GM23248 (cell line): ENCODE data around the gene SMPDL3B. TPM values are rescaled to one million over a fixed set of nuclear protein-coding genes. Genes with fewer than 3 reads are reported as not detected.

ENCODE experiments used
- DNase-seq: peaks from one replicate; pipeline ENCODE4 v3.0.0-alpha.2; 2015
- H2AFZ ChIP-seq: fragments of 200-600 bp; sonication (generic); 2 replicates; pipeline ENCODE4 v1.6.1; 2016; ENCODE audit warnings: antibody characterized with exemption
- H3F3A ChIP-seq: fragments of 200-600 bp; sonication (generic); 2 replicates; pipeline ENCODE4 v1.6.1; 2016; ENCODE audit warnings: mild to moderate bottlenecking, antibody characterized with exemption, mixed run types; ENCODE audit not compliant: insufficient read depth
- H3K27ac ChIP-seq: fragments of 200-600 bp; sonication (generic); 2 replicates; pipeline ENCODE4 v1.5.1; 2016; ENCODE audit warnings: mild to moderate bottlenecking
- H3K27me3 ChIP-seq: fragments of 200-600 bp; sonication (generic); replicated peaks from 2 replicates; pipeline ENCODE4 v1.6.1; 2016; ENCODE audit warnings: mild to moderate bottlenecking; ENCODE audit not compliant: insufficient read depth
- H3K36me3 ChIP-seq: fragments of 200-600 bp; sonication (generic); 2 replicates; pipeline ENCODE4 v1.6.1; 2016; ENCODE audit warnings: low read depth, mild to moderate bottlenecking
- H3K4me1 ChIP-seq: fragments of 200-600 bp; sonication (generic); 2 replicates; pipeline ENCODE4 v1.6.1; 2016; ENCODE audit warnings: mild to moderate bottlenecking; ENCODE audit not compliant: insufficient read depth
- H3K4me2 ChIP-seq: fragments of 200-600 bp; sonication (generic); one replicate; pipeline ENCODE4 v1.6.1; 2016; ENCODE audit warnings: mild to moderate bottlenecking; ENCODE audit not compliant: unreplicated experiment
- H3K4me3 ChIP-seq: fragments of 200-600 bp; sonication (generic); 2 replicates; pipeline ENCODE4 v1.5.1; 2016; ENCODE audit warnings: mild to moderate bottlenecking
- H3K79me2 ChIP-seq: fragments of 200-600 bp; sonication (generic); 2 replicates; pipeline ENCODE4 v1.6.1; 2016; ENCODE audit warnings: mild to moderate bottlenecking; ENCODE audit not compliant: insufficient read depth
- H3K9ac ChIP-seq: fragments of 200-600 bp; sonication (generic); 2 replicates; pipeline ENCODE4 v1.6.1; 2016; ENCODE audit warnings: mild to moderate bottlenecking
- H3K9me2 ChIP-seq: fragments of 200-600 bp; sonication (generic); 2 replicates; pipeline ENCODE4 v1.6.1; 2016; ENCODE audit warnings: mixed run types, mild to moderate bottlenecking, moderate library complexity; ENCODE audit not compliant: insufficient read depth
- H3K9me3 ChIP-seq: fragments of 200-600 bp; sonication (generic); one replicate; pipeline ENCODE4 v1.6.1; 2017; ENCODE audit warnings: low read depth
- H4K20me1 ChIP-seq: fragments of 200-600 bp; sonication (generic); 2 replicates; pipeline ENCODE4 v1.6.0; 2016; ENCODE audit not compliant: insufficient read depth
- EZH2 ChIP-seq: fragments of 200-600 bp; sonication (generic); IDR thresholded peaks from 2 replicates; pipeline ENCODE4 v1.6.1; 2018; ENCODE audit warnings: antibody characterized with exemption, mild to moderate bottlenecking; ENCODE audit not compliant: insufficient read depth, poor library complexity, severe bottlenecking
- EZH2phosphoT487 ChIP-seq: fragments of 200-600 bp; sonication (generic); IDR thresholded peaks from 2 replicates; pipeline ENCODE4 v1.6.1; 2018; ENCODE audit warnings: antibody characterized with exemption, moderate library complexity, mild to moderate bottlenecking, low read depth; ENCODE audit not compliant: insufficient read depth
- WGBS, 2 experiments: methylation state at CpG; one replicate each; pipeline ENCODE4 v1.1.6; 2015 to 2017; ENCODE audit warnings: low lambda C conversion rate in 2 of 2, low coverage in 1 of 2; ENCODE audit errors: missing lambda C conversion rate in 2 of 2; 5-methylcytosine and 5-hydroxymethylcytosine counted together
- in situ Hi-C: fragments of 300-500 bp; cut with MboI; formaldehyde crosslinking; loops from 2 replicates; pipeline ENCODE4 v1.15.0; 2020
- polyA plus RNA-seq: library from polyadenylated mRNA; unstranded; fragments of >200 nt; fragmentation: Nextera tagmentation; extraction: Ambion mirVana; gene quantifications from 2 replicates; pipeline ENCODE4 v1.2.1, GENCODE V29; 2016
- total RNA-seq: library from RNA; depleted of rRNA; stranded (reverse); fragments of >200 nt; shearing (Covaris generic); gene quantifications from 2 replicates; pipeline ENCODE4 v1.2.3, GENCODE V29; 2014

SMPDL3B gene
- total and polyA plus RNA-seq, 2 experiments from 2014 or later, result not detected

DNA sequence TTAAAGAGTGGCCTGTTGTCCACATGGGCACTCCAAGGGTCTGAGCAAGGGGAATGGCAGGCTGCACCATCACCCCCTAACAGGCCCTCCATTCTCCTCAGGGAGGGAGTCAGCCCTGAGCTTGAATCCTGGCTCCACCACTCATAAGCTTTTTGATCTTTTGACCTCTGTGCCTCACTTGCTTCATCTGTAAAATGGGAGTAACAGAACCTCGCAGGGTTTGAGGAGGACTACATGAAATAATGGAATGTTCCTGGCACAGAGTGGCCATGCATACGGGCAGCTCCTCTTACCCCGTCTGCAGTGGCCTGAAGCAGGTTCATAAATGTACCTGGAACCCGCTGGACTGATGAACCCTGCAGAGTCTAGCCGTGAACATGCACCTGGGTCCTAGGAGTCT is 22.9 kb downstream of the SMPDL3B start:
- H2AFZ ChIP-seq, result no peak overlapping the region
- no peaks in the 10 kb centered on the region for H3K9me2 ChIP-seq
- WGBS, 2 experiments, result 73 to 84% methylated on average over 5 of the region's 5 CpGs
- 0 out of 2 replicates have a peak, but pooled peaks cover 12% of the 10 kb centered on the region for H3F3A ChIP-seq
- H3K9ac ChIP-seq, result no peak overlapping the region
- in situ Hi-C loops, result no loop called here
- DNase-seq, result no peak
- no peak overlapping the region for H3K27ac ChIP-seq
- peaks cover 14% of the 10 kb centered on the region for H3K79me2 ChIP-seq
- no peaks in the 10 kb centered on the region for H3K36me3 ChIP-seq
- H3K4me1 ChIP-seq, result peaks cover 10% of the 10 kb centered on the region
- no peaks in the 10 kb centered on the region for H3K9me3 ChIP-seq
- H4K20me1 ChIP-seq, result no peaks in the 10 kb centered on the region
- no peak for TF ChIP-seq EZH2phosphoT487
- TF ChIP-seq EZH2, result no peak
- H3K4me2 ChIP-seq, result no peak overlapping the region
- H3K4me3 ChIP-seq, result no peak overlapping the region
- H3K27me3 ChIP-seq, result no peaks in the 10 kb centered on the region

DNA sequence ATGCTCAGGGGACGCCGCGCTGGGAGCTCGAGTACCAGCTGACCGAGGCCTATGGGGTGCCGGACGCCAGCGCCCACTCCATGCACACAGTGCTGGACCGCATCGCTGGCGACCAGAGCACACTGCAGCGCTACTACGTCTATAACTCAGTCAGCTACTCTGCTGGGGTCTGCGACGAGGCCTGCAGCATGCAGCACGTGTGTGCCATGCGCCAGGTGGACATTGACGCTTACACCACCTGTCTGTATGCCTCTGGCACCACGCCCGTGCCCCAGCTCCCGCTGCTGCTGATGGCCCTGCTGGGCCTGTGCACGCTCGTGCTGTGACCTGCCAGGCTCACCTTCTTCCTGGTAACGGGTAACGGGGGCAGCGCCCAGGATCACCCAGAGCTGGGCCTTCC is 23.7 kb downstream of the SMPDL3B start:
- H3K9me2 ChIP-seq, result no peaks in the 10 kb centered on the region
- TF ChIP-seq EZH2phosphoT487 (no peak), EZH2 (no peak)
- in situ Hi-C loops, result no loop called here
- no peak overlapping the region for H3K4me3 ChIP-seq
- no peak overlapping the region for H3K9ac ChIP-seq
- H3K9me3 ChIP-seq, result no peaks in the 10 kb centered on the region
- no peak overlapping the region for H3K27ac ChIP-seq
- peaks cover 10% of the 10 kb centered on the region for H3K4me1 ChIP-seq
- no peak overlapping the region for H2AFZ ChIP-seq
- H3F3A ChIP-seq, result 0 out of 2 replicates have a peak, but pooled peaks cover 12% of the 10 kb centered on the region
- no peak for DNase-seq
- no peaks in the 10 kb centered on the region for H3K36me3 ChIP-seq
- H3K4me2 ChIP-seq, result no peak overlapping the region
- WGBS, 2 experiments, result 97% methylated on average over 25 to 26 of the region's 26 CpGs
- peaks cover 23% of the 10 kb centered on the region for H3K79me2 ChIP-seq
- H4K20me1 ChIP-seq, result no peaks in the 10 kb centered on the region
- no peaks in the 10 kb centered on the region for H3K27me3 ChIP-seq

DNA sequence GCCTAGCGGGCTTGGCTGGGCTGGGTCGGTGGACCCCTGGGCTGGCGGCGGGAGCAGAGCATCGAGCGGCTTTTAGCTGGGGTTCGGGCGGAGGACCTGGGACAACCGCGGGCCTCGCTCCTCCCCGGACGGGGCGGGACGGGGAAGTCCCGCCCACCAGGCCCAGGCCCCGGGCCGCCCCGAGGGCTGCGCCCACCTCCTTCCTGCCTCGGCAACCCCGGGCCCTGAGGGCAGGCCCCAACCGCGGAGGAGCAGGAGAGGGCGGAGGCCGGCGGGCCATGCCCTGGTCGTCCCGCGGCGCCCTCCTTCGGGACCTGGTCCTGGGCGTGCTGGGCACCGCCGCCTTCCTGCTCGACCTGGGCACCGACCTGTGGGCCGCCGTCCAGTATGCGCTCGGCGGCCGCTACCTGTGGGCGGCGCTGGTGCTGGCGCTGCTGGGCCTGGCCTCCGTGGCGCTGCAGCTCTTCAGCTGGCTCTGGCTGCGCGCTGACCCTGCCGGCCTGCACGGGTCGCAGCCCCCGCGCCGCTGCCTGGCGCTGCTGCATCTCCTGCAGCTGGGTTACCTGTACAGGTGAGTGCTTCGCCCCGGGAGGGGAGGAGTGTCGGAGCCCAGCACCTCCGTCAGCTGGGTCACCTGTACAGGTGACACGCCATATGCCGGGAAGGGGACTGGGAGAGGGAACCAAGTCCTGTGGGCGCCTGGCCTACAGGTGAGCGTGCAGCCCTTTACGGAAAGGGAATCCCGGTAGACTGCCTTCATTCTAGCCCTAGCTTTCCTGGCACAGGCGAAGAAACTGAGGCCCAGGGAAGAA is 25.2 kb downstream of the SMPDL3B start, which contains the start of gene XKR8:
TSS of gene XKR8 (plus strand) at position 182 of the 812 bp plus-strand sequence. CDS start at position 279, 97 bp downstream.
- Histone ChIP-seq H3K27ac (peak within 1 kb of the TSS; percentile 77), H3K36me3 (no peaks in the 10 kb centered on the region), H2AFZ (peak within 1 kb of the TSS; percentile 95), H3K27me3 (no peaks in the 10 kb centered on the region), H3K4me3 (peak within 1 kb of the TSS; percentile 84), H4K20me1 (no peaks in the 10 kb centered on the region), H3F3A (0 out of 2 replicates have a peak, but pooled peaks cover 12% of the 10 kb centered on the region), H3K4me2 (peak within 1 kb of the TSS; percentile 93), H3K79me2 (peaks cover 24% of the 10 kb centered on the region), H3K9ac (peak within 1 kb of the TSS; percentile 89), H3K4me1 (peaks cover 10% of the 10 kb centered on the region), H3K9me3 (no peaks in the 10 kb centered on the region), H3K9me2 (no peaks in the 10 kb centered on the region)
- DNase-seq, result peak; percentile 85
- 3% methylated on average over 47 to 50 of the region's 68 CpGs for WGBS, 2 experiments
- no peak for TF ChIP-seq EZH2phosphoT487
- no peak for TF ChIP-seq EZH2
- in situ Hi-C loops, result no loop called here

DNA sequence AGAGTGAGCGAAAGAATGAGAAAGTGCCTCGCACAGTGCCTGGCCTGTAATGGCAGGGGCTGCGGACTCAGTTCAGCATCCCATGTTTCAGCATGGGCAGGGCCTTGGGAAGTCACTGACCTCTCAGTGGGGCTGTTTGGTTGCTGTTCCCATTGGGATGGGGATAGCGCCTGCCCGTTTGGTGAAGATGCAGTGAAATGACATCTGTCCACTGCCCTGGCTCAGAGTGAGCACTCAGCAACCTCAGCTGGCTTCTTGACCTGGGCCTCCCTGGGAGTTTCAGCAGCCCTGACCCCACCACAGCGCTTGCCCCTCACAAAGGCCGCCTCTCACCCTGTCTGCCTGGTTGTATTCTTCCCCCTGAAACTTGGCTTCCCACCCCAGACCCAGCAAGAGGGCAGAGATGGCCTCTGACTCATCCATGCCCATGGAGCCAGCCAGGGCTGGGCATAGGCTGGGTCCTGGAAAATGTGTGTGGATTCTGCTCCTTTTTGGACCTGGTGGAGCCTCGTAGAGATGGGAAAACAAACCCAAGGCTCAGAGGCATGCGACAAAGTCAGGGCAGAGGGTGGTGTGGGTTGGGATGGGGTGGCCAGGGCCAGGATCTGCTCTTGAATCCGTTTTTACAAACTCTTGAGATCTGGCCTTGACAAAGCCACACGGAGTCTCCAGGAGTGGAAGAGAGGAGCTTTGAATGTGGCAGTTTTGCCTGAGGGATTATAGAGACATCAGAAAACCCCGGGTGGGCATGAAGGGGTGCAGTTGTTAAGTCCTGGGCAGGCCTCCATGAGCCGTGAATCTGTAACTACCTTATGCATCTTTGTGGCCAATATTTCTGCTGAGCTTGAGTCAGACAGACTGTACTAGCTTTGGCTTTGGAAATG is 26.2 kb downstream of the SMPDL3B start:
- WGBS, 2 experiments, result 31 to 34% methylated on average over 13 of the region's 13 CpGs
- H2AFZ ChIP-seq, result peak overlapping the region; percentile 95
- H3K4me1 ChIP-seq, result peaks cover 10% of the 10 kb centered on the region
- H3K9me3 ChIP-seq, result no peaks in the 10 kb centered on the region
- H3K9ac ChIP-seq, result peak overlapping the region; percentile 89
- H3K4me3 ChIP-seq, result peak overlapping the region; percentile 84
- peaks cover 28% of the 10 kb centered on the region for H3K79me2 ChIP-seq
- in situ Hi-C loops, result no loop called here
- DNase-seq, result peak; percentile 78
- H3K4me2 ChIP-seq, result peak overlapping the region; percentile 93
- H3K27me3 ChIP-seq, result no peaks in the 10 kb centered on the region
- H4K20me1 ChIP-seq, result no peaks in the 10 kb centered on the region
- H3F3A ChIP-seq, result 0 out of 2 replicates have a peak, but pooled peaks cover 12% of the 10 kb centered on the region
- H3K9me2 ChIP-seq, result no peaks in the 10 kb centered on the region
- H3K27ac ChIP-seq, result peak overlapping the region; percentile 77
- no peak for TF ChIP-seq EZH2phosphoT487
- TF ChIP-seq EZH2, result no peak
- H3K36me3 ChIP-seq, result no peaks in the 10 kb centered on the region
